OCI-LY3 (cell line): Measurements from ENCODE around the gene SLC39A6.

Experiments used
- H2AFZ ChIP-seq: fragments of 200-600, 300-600 bp; shearing (Covaris generic); 2 replicates; pipeline ENCODE4 v1.6.0; 2014; ENCODE audit warnings: antibody characterized with exemption, low read depth, low read length
- H3K27ac ChIP-seq: fragments of 200-600, 300-600 bp; sonication (generic); 2 replicates; pipeline ENCODE4 v1.5.1; 2014; ENCODE audit warnings: mild to moderate bottlenecking, low read length, moderate library complexity, mixed read lengths
- H3K27me3 ChIP-seq: fragments of 200-600, 300-600 bp; sonication (generic); 2 replicates; pipeline ENCODE4 v1.6.1; 2014; ENCODE audit warnings: low read depth, low read length, mixed read lengths
- H3K36me3 ChIP-seq: fragments of 200-600, 300-600 bp; sonication (generic); replicated peaks from 2 replicates; pipeline ENCODE3; 2014; ENCODE audit warnings: low read depth, low read length, mixed read lengths
- H3K4me1 ChIP-seq: fragments of 300-600, 200-600 bp; sonication (generic); 2 replicates; pipeline ENCODE4 v1.6.1; 2014; ENCODE audit warnings: low read length, mixed read lengths
- H3K4me2 ChIP-seq: fragments of 200-600, 300-600 bp; sonication (generic); 2 replicates; pipeline ENCODE4 v1.6.1; 2014; ENCODE audit warnings: low read length, mixed read lengths
- H3K4me3 ChIP-seq: fragments of 300-600, 200-600 bp; sonication (generic); 2 replicates; pipeline ENCODE4 v1.5.1; 2014; ENCODE audit warnings: antibody characterized with exemption, mild to moderate bottlenecking, low read length, moderate library complexity
- H3K79me2 ChIP-seq: fragments of 300-600, 200-600 bp; shearing (Covaris generic); 2 replicates; pipeline ENCODE4 v1.6.1; 2014; ENCODE audit warnings: mild to moderate bottlenecking, low read length, mixed read lengths
- H3K9ac ChIP-seq: fragments of 300-600, 200-600 bp; shearing (Covaris generic); 2 replicates; pipeline ENCODE4 v1.6.0; 2014; ENCODE audit warnings: mild to moderate bottlenecking, low read length, moderate library complexity
- H3K9me3 ChIP-seq: fragments of 200-600, 300-600 bp; shearing (Covaris generic); 2 replicates; pipeline ENCODE4 v1.6.1; 2014; ENCODE audit warnings: low read length, mixed read lengths; ENCODE audit not compliant: insufficient read depth
- H4K20me1 ChIP-seq: fragments of 200-600, 300-600 bp; sonication (generic); 2 replicates; pipeline ENCODE4 v1.6.1; 2016; ENCODE audit warnings: low read length, mixed read lengths; ENCODE audit not compliant: insufficient read depth
- CTCF ChIP-seq: fragments of 200-600, 300-600 bp; sonication (generic); IDR thresholded peaks from 2 replicates; pipeline ENCODE4 v1.5.1; 2014; ENCODE audit warnings: antibody characterized with exemption, low read length, low read depth
- EZH2phosphoT487 ChIP-seq: fragments of 200-600 bp; shearing (Covaris generic); IDR thresholded peaks from 2 replicates; pipeline ENCODE4 v1.6.1; 2018; ENCODE audit warnings: antibody characterized with exemption, mixed run types, low read depth

SLC39A6 gene

GRCh38 chr18:36114251-36114650 is 14.9 kb downstream of the SLC39A6 start:
- no peak overlapping the region for H3K9ac ChIP-seq
- no peaks in the 10 kb centered on the region for H3K4me1 ChIP-seq
- H2AFZ ChIP-seq = no peak overlapping the region
- H3K27me3 ChIP-seq = no peaks in the 10 kb centered on the region
- no peaks in the 10 kb centered on the region for H3K79me2 ChIP-seq
- no peaks in the 10 kb centered on the region for H3K9me3 ChIP-seq
- no peak overlapping the region for H3K27ac ChIP-seq
- no peak overlapping the region for H3K4me3 ChIP-seq
- TF ChIP-seq EZH2phosphoT487 (no peak), CTCF (no peak)
- H3K4me2 ChIP-seq = no peak overlapping the region
- no peaks in the 10 kb centered on the region for H4K20me1 ChIP-seq
- peaks cover 57% of the 10 kb centered on the region for H3K36me3 ChIP-seq

- Histone ChIP-seq H3K27me3 (no peaks in the 10 kb centered on the region), H3K27ac (no peak overlapping the region), H3K4me1 (peaks cover 14% of the 10 kb centered on the region), H4K20me1 (no peaks in the 10 kb centered on the region; the same call in 1 of the 2 replicates), H3K4me2 (no peak overlapping the region), H2AFZ (no peak overlapping the region), H3K9ac (no peak overlapping the region), H3K79me2 (no peaks in the 10 kb centered on the region), H3K36me3 (peaks cover 61% of the 10 kb centered on the region), H3K4me3 (no peak overlapping the region), H3K9me3 (no peaks in the 10 kb centered on the region)
- no peak for TF ChIP-seq EZH2phosphoT487
- TF ChIP-seq CTCF = no peak
Measured at GRCh38 chr18:36112302-36112701, 16.8 kb downstream of the SLC39A6 start.

- Histone ChIP-seq H3K27ac (no peak overlapping the region), H3K36me3 (peaks cover 48% of the 10 kb centered on the region)
Measured at GRCh38 chr18:36109737-36110136, 19.4 kb downstream of the SLC39A6 start.

GRCh38 chr18:36108601-36109000 is 20.5 kb downstream of the SLC39A6 start:
- no peak overlapping the region for H2AFZ ChIP-seq
- TF ChIP-seq CTCF (no peak), EZH2phosphoT487 (no peak)
- no peak overlapping the region for H3K9ac ChIP-seq
- no peaks in the 10 kb centered on the region for H3K27me3 ChIP-seq
- no peak overlapping the region for H3K4me2 ChIP-seq
- no peaks in the 10 kb centered on the region for H3K9me3 ChIP-seq
- no peaks in the 10 kb centered on the region; the same call in 1 of the 2 replicates for H4K20me1 ChIP-seq
- no peak overlapping the region for H3K4me3 ChIP-seq
- peaks cover 20% of the 10 kb centered on the region for H3K4me1 ChIP-seq
- peaks cover 39% of the 10 kb centered on the region for H3K36me3 ChIP-seq
- H3K27ac ChIP-seq = no peak overlapping the region
- H3K79me2 ChIP-seq = no peaks in the 10 kb centered on the region

More at GRCh38 chr18:36109737-36110136, 19.4 kb downstream of the SLC39A6 start:
- Histone ChIP-seq H3K4me2 (no peak overlapping the region), H2AFZ (no peak overlapping the region), H3K9me3 (no peaks in the 10 kb centered on the region), H4K20me1 (no peaks in the 10 kb centered on the region; the same call in 1 of the 2 replicates), H3K9ac (no peak overlapping the region), H3K4me1 (peaks cover 20% of the 10 kb centered on the region), H3K27me3 (no peaks in the 10 kb centered on the region), H3K4me3 (no peak overlapping the region), H3K79me2 (no peaks in the 10 kb centered on the region)
- TF ChIP-seq EZH2phosphoT487 (no peak), CTCF (no peak)
